DND-41 (cell line): Measurements from ENCODE around the gene DCC.

Experiments
- ATAC-seq: fragments of 200-7000 bp; cut with Tn5 transposase; 3 replicates; pipeline ENCODE4 v1.9.1; 2021; ENCODE audit warnings: low read depth; ENCODE audit not compliant: insufficient read depth
- DNase-seq: peaks from one replicate; pipeline ENCODE4 v3.0.0-alpha.2; 2020
- H2AFZ ChIP-seq: 2 replicates; pipeline ENCODE4 v1.6.0; 2012; ENCODE audit warnings: low read depth, low read length
- H3K27ac ChIP-seq: 2 replicates; pipeline ENCODE4 v1.5.1; 2012; ENCODE audit warnings: low read length, inconsistent platforms
- H3K27me3 ChIP-seq: fragments of 200-600 bp; sonication (generic); 2 replicates; pipeline ENCODE4 v1.6.0; 2012; ENCODE audit warnings: low read length, mild to moderate bottlenecking, inconsistent platforms; ENCODE audit not compliant: insufficient read depth, poor library complexity
- H3K36me3 ChIP-seq: 2 replicates; pipeline ENCODE4 v1.5.1; 2012; ENCODE audit warnings: low read length, inconsistent platforms; ENCODE audit not compliant: insufficient read depth
- H3K4me1 ChIP-seq: 2 replicates; pipeline ENCODE4 v1.5.1; 2012; ENCODE audit warnings: mild to moderate bottlenecking, low read length; ENCODE audit not compliant: insufficient read depth
- H3K4me2 ChIP-seq: 2 replicates; pipeline ENCODE4 v1.6.0; 2012; ENCODE audit warnings: mild to moderate bottlenecking, moderate library complexity, low read length, inconsistent platforms; ENCODE audit not compliant: insufficient read depth
- H3K4me3 ChIP-seq, 2 experiments: fragments of 200-600 bp in 1 of 2; shearing (Covaris generic) in 1 of 2; 2 replicates each; pipeline ENCODE4 v1.5.1; 2012 to 2016; ENCODE audit warnings: inconsistent platforms in 2 of 2, low read length in 2 of 2, mild to moderate bottlenecking in 2 of 2, low read depth in 1 of 2, moderate library complexity in 1 of 2
- H3K79me2 ChIP-seq: 2 replicates; pipeline ENCODE4 v1.6.0; 2012; ENCODE audit warnings: low read length, inconsistent platforms; ENCODE audit not compliant: insufficient read depth
- H3K9ac ChIP-seq: 2 replicates; pipeline ENCODE4 v1.6.0; 2012; ENCODE audit warnings: low read depth, mild to moderate bottlenecking, inconsistent platforms, low read length, moderate library complexity
- H3K9me3 ChIP-seq: 2 replicates; pipeline ENCODE4 v1.5.1; 2012; ENCODE audit warnings: low read length, moderate library complexity, mild to moderate bottlenecking, inconsistent platforms; ENCODE audit not compliant: insufficient read depth, severe bottlenecking
- H4K20me1 ChIP-seq: 2 replicates; pipeline ENCODE4 v1.6.0; 2012; ENCODE audit warnings: low read length; ENCODE audit not compliant: insufficient read depth
- EZH2 ChIP-seq: IDR thresholded peaks from 3 replicates; pipeline ENCODE4 v1.6.1; 2012; ENCODE audit warnings: borderline replicate concordance, low read depth, mild to moderate bottlenecking, moderate library complexity, low read length, inconsistent platforms; ENCODE audit not compliant: severe bottlenecking
- TF ChIP-seq, protein P1 (sequence below): IDR thresholded peaks from 2 replicates; pipeline ENCODE4 v1.5.1; 2012; ENCODE audit warnings: borderline replicate concordance, low read length, moderate library complexity, mild to moderate bottlenecking; ENCODE audit not compliant: poor library complexity, severe bottlenecking; ENCODE audit errors: extremely low read depth

The DCC gene

GRCh38 chr18:53266850-53267249, 926.9 kb downstream of the DCC start:
- Histone ChIP-seq H3K27ac (no peak overlapping the region), H3K4me3 (no peak overlapping the region), H3K36me3 (no peaks in the 10 kb centered on the region), H3K9ac (no peak overlapping the region), H2AFZ (no peak overlapping the region), H3K4me2 (no peak overlapping the region), H3K4me1 (no peaks in the 10 kb centered on the region), H3K9me3 (no peaks in the 10 kb centered on the region), H3K79me2 (no peaks in the 10 kb centered on the region), H3K27me3 (no peaks in the 10 kb centered on the region), H4K20me1 (no peaks in the 10 kb centered on the region)
- TF ChIP-seq, protein P1, sequence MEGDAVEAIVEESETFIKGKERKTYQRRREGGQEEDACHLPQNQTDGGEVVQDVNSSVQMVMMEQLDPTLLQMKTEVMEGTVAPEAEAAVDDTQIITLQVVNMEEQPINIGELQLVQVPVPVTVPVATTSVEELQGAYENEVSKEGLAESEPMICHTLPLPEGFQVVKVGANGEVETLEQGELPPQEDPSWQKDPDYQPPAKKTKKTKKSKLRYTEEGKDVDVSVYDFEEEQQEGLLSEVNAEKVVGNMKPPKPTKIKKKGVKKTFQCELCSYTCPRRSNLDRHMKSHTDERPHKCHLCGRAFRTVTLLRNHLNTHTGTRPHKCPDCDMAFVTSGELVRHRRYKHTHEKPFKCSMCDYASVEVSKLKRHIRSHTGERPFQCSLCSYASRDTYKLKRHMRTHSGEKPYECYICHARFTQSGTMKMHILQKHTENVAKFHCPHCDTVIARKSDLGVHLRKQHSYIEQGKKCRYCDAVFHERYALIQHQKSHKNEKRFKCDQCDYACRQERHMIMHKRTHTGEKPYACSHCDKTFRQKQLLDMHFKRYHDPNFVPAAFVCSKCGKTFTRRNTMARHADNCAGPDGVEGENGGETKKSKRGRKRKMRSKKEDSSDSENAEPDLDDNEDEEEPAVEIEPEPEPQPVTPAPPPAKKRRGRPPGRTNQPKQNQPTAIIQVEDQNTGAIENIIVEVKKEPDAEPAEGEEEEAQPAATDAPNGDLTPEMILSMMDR: no peak
- TF ChIP-seq EZH2: no peak
- ATAC-seq: no peak
- no peak for DNase-seq

GRCh38 chr18:53268455-53268854, 928.5 kb downstream of the DCC start:
- Histone ChIP-seq H3K79me2 (no peaks in the 10 kb centered on the region), H3K4me2 (no peak overlapping the region), H3K27ac (no peak overlapping the region), H3K9ac (no peak overlapping the region), H3K4me3 (no peak overlapping the region), H3K9me3 (no peaks in the 10 kb centered on the region), H4K20me1 (no peaks in the 10 kb centered on the region), H3K4me1 (no peaks in the 10 kb centered on the region), H3K27me3 (no peaks in the 10 kb centered on the region), H2AFZ (no peak overlapping the region), H3K36me3 (no peaks in the 10 kb centered on the region)
- ATAC-seq (no peak), DNase-seq (no peak)
- TF ChIP-seq, protein P1: no peak
- no peak for TF ChIP-seq EZH2

GRCh38 chr18:53281406-53281805, 941.4 kb downstream of the DCC start:
- H2AFZ ChIP-seq: no peak overlapping the region
- no peaks in the 10 kb centered on the region for H3K27me3 ChIP-seq
- no peak for ATAC-seq
- no peaks in the 10 kb centered on the region for H3K36me3 ChIP-seq
- no peak overlapping the region for H3K27ac ChIP-seq
- H4K20me1 ChIP-seq: no peaks in the 10 kb centered on the region
- no peak overlapping the region for H3K9ac ChIP-seq
- DNase-seq: no peak
- H3K4me1 ChIP-seq: no peaks in the 10 kb centered on the region
- no peaks in the 10 kb centered on the region for H3K79me2 ChIP-seq
- TF ChIP-seq, protein P1: no peak
- TF ChIP-seq EZH2: no peak
- no peak overlapping the region for H3K4me3 ChIP-seq
- H3K4me2 ChIP-seq: no peak overlapping the region
- H3K9me3 ChIP-seq: peaks cover 2% of the 10 kb centered on the region

DNA sequence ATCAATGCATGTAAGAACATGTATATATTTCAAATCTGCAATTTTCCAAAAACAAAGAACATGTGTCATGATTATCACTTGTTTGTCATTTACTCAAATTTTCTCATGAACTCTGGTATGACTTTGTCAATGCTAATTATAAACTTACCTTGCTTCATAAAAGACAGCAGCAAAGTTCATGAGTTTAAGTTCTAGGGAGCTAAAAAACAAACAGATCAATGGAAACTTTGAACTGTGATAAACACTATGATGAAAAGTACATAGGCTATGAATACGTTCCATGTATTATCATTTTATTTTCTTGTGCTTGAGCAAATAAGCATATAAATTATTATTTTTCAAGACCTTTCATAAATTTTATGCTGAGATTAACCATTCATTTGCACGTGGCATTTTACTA, 943.7 kb downstream of the DCC start:
- Histone ChIP-seq H3K27me3 (no peaks in the 10 kb centered on the region), H2AFZ (no peak overlapping the region), H4K20me1 (no peaks in the 10 kb centered on the region), H3K4me3 (no peak overlapping the region), H3K36me3 (no peaks in the 10 kb centered on the region), H3K79me2 (no peaks in the 10 kb centered on the region), H3K9me3 (peaks cover 2% of the 10 kb centered on the region), H3K4me2 (no peak overlapping the region), H3K4me1 (no peaks in the 10 kb centered on the region), H3K9ac (no peak overlapping the region), H3K27ac (no peak overlapping the region)
- TF ChIP-seq, protein P1: no peak
- ATAC-seq: no peak
- DNase-seq: no peak
